HG02678 (cell line): ENCODE results near the gene S100A8.
A peak's percentile ranks its signal among the peaks of the same experiment; 100 is the strongest.

Experiments
- ATAC-seq: cut with Tn5 transposase; IDR thresholded peaks from one replicate; pipeline ENCODE4 v1.9.1; 2021; ENCODE audit warnings: mild to moderate bottlenecking, moderate library complexity; ENCODE audit not compliant: unreplicated experiment

The S100A8 gene

DNA sequence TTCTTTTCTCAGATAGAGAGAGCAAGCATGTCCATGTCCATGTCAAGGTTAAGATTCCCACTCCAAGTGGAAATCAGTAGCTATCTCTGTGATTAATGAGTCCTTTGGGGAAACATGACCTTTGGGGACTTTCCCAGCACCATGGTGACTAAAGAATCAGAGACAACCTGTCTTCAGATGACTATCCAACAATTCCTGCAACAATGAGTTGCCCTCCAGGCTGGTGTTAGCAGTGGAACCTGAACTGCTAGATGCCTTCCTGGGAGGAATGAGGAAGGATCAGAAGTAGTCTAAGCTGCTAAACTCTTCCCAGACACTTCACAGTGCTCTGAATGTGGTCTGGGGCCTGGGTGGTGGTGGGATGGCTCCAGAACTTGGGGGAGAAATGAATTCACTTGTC lies 26.7 kb downstream of the S100A8 start:
- no peak for ATAC-seq

DNA sequence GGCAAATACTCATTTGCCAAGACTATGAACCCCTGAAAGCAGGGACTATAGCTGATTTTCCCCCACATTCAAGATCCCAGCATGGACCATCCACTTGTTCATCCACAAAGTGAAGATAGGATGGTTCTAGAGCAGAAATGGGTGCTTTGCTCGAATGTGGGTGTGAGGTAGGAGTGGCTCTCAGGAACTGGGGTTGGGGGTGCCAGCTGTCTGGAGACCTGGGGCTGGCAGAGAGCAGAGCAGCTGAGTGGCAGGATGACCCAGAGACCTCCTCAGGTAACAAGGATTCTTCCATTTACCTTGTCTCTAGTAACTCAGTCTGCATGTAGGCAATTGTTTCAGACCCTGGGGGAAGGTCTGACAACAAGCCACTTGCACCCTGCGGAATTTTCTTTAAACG lies 27.2 kb downstream of the S100A8 start:
- ATAC-seq = no peak

DNA sequence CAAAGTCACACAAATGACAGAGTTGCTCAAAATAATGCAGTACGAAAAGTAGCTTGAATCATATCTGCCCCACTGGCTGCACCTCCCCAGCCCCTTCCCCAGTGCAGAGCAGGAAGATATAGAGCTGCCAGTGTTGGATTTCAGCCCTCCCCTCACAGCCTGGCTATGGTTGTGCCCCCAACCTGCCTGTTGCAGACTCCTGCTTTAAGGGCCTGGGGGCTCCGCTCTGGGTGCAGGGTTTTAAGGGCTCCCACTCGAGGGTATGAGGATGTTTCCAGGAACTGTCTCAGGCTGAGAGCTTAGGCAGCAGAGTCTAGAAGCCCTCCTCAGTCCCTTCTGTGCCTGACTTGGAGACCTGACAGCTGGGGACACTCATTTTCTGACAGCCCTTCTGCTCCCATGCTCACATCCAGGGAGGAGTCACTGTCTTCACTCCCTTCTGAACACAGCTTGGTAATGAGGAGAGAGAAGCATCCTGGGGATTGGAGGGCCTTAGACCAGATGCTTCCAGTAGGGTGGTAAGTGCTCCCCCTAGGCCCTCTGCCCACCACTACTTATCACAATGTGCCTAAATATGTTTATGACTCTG lies 28.6 kb downstream of the S100A8 start:
- no peak for ATAC-seq

DNA sequence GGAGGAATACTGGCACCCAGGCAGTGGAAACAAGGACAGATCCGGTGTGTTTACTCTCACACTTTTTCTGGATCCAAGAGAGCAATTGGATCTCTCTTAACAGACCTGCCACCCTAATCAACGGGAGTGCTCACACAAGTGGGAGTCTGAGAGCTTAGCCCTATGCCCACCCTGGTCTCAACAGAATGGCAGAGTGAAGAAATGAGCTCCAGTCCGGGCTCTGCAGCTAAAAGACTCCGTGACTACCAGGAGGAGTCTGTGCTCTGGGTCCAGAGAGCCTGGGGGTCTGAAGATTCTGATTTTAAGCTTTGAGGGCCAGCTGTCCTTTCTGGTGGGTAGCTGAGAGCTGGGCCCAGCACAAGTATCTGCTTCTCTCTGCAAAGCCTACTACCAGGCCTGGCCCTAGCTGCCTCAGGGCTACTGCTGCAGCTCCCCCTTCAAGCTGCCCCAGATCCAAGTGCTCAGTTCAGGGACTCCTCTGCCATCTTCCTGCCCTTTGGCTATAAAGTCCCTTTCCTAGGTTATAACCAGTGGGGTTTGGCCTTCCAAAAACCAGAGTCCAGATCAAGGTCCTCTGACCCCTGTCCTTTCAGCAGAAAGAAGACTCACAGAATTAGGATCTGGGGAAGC lies 29.3 kb downstream of the S100A8 start:
- no peak for ATAC-seq

DNA sequence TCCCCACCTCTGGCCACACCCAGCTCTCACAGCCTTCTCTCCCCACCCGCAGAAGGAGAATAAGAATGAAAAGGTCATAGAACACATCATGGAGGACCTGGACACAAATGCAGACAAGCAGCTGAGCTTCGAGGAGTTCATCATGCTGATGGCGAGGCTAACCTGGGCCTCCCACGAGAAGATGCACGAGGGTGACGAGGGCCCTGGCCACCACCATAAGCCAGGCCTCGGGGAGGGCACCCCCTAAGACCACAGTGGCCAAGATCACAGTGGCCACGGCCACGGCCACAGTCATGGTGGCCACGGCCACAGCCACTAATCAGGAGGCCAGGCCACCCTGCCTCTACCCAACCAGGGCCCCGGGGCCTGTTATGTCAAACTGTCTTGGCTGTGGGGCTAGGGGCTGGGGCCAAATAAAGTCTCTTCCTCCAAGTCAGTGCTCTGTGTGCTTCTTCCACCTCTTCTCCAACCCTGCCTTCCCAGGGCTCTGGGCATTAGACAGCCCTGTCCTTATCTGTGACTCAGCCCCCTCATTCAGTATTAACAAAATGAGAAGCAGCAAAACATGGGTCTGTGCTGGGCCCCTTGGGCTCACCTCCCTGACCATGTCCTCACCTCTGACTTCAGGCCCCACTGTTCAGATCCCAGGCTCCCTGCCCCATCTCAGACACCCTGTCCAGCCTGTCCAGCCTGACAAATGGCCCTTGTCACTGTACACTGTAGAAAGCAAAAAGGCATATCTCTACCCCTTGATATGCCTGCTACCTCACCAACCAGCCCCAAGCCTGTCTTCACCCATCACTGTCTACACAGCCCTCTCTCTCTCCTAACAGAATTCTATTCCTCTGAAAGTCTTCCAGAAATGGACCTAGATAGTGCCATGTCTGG lies 30.0 kb downstream of the S100A8 start:
- ATAC-seq = no peak

DNA sequence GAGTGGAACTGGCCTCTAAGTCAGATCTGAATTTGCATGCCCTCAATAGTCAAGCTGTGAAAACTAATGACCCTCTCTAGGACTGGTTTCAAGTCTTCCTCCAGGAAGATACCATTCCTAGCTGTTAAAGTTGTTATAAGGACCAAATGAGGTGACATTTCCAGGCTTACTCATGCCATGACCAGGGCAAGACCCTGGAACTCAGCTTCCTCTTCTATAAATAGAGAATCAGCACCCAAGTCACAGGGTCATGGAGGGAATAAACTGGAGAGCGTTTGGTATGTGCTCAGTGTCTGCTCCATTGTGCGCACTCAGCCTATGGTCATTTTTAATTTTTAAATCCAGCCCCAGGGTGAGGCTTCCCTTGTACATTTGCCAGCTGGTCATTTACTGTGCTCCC lies 30.7 kb downstream of the S100A8 start:
- ATAC-seq = no peak

DNA sequence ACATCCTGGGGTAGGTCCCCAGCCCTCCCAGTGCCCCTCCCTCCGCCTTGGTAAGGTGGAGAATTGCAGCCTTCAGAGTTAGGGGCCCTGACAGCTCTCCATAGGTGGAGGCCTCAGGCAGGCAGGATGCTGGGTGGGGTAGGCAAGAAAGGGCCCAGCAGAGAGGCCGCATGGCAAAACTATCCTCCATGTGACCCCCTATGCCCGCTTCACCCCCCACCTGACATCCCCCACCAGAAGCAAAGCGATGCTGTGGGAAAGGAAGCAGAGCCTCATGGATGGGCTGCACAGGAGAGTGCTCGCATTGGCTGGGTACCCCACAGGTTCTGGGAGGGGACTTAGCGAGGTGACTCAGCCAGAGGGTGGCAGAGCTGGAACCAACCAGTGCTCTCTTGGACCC lies 31.6 kb downstream of the S100A8 start:
- ATAC-seq = no peak

DNA sequence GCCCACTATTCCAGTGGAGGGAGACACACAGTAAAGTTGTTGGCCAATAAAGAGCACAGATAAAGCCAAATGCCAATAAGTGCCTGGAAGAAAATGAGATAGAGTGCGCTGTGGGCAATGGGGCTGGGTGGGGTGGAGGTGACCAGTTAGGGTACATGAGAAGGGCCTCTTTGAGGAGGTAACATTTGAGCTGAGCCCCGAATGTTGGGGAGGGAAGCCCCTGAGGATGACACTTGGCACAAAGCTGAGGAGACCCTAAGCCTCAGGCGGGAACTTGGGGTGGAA lies 32.2 kb downstream of the S100A8 start:
- no peak for ATAC-seq

DNA sequence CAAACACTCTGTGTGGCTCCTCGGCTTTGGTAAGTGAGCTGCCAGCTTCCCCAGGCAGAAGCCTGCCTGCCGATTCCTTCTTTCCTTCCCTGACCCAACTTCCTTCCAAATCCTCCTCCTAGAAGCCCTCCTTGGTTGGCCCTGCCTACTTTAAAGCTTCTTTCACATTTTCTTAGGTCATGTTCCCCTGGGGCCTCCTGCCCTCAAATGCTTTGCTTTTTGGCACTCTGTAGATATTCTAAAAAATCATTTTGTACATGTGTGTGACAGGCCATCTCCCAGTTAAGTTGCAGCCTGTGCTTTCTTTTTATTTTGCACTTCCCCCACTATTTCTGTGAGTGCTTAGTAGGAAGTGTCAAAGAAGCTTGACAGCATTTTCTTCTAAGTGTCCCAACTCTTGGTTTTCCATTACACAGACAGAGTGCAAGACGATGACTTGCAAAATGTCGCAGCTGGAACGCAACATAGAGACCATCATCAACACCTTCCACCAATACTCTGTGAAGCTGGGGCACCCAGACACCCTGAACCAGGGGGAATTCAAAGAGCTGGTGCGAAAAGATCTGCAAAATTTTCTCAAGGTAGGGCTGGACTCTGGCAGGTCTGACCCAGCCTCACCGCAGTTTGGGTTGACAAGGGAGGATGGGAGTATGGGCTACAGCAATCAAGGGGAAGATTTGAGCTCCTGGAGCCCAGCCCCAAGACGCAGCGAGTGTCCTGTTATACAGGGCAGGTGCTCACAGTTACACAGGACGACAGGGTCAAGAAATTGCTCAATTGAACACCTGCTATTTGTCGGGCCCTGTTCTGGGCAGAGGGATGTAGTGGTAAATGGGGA lies 32.8 kb downstream of the S100A8 start, which contains the start of gene S100A9:
TSS of gene S100A9 (plus strand) at position 2 of the 838 bp plus-strand sequence. CDS start at position 432, 430 bp downstream.
- ATAC-seq = no peak

DNA sequence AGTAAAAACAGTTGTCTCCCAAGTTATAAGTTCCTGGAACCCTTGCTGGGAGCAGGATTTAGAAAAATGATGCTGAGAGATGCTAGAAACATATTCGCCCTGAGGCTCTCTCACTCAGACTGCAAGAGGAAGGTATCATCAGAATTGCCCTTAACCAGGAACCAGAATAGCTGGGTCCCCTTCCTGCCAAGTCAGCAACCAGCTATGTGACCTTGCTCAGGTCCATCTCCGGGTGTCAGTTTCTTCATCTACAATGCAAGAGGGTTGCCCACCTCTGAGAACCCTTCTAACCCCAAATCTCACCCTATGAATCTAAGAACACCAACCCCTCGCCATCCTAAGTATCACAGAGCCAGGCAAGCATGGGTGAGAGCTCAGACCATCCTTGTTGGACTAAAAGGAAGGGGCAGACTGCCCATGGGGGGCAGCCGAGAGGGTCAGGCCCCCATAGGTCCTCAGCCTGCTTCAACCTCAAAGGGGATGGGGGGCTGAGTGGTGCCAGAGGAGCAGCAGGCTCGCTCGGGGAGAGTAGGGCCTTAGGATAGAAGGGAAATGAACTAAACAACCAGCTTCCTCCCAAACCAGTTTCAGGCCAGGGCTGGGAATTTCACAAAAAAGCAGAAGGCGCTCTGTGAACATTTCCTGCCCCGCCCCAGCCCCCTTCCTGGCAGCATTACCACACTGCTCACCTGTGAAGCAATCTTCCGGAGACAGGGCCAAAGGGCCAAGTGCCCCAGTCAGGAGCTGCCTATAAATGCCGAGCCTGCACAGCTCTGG lies 33.6 kb downstream of the S100A8 start:
- ATAC-seq = no peak

DNA sequence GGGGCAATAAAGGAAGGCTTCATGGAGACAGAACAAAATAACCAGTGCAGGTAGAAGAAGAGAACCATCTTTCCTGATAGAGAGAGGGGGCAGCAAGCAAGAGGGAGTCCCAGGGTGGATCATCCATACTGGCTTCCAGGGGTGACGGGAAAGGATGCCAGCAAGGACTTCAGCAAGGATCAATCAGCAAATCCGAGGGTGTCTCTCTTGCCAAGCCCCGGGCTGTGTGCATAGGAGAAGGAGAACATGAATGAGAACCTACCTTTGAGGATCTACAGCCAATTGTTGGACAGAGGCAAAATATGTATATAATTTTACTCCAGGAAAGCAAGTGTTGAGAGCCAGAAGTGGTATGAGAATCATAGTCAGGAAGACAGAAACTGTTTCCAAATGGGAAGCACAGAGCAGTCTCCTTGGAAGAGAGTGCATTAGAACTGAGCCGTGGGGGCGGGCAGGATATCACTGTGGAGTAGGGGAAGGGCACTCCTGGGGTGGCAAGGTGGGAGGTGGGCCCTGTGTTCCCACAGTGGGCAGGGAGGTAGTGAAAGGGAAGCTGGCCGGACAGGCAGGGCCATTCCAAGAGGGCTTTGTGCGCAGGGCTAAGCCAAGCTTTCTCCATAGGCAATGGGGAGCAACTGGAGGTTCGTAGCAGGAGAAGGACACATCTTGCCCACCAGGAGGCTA lies 34.3 kb downstream of the S100A8 start:
- ATAC-seq = no peak

DNA sequence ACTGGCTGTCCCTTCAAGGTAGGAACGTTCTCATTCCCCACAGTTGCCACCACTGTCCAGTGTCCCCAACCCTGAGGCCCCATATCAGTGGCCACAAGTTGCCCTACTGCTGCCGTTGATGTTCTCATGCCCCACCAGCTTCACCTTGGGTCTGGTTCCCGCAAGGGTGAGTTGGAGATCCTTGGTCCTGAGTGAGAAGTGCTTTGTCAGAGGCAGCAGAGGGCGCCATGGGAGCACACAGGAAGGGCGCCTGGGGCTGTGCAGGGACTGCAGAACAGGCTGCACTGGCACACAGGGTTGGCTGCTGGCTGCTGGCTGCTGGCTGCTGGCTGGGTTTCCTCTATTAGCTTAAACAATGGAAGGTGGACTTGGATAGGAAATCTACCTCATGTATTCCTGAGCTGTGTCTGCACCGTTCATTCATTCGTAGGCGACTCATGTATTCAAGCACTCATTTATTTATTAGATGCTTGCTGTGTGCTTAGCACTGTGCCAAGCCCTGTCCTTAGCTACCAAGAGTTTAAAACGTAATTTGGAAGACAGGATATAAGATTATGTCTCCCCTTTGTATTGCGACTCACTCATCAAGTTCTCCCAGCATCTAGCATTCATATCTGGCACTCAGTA lies 35.3 kb downstream of the S100A8 start:
- peak; percentile 47 for ATAC-seq

DNA sequence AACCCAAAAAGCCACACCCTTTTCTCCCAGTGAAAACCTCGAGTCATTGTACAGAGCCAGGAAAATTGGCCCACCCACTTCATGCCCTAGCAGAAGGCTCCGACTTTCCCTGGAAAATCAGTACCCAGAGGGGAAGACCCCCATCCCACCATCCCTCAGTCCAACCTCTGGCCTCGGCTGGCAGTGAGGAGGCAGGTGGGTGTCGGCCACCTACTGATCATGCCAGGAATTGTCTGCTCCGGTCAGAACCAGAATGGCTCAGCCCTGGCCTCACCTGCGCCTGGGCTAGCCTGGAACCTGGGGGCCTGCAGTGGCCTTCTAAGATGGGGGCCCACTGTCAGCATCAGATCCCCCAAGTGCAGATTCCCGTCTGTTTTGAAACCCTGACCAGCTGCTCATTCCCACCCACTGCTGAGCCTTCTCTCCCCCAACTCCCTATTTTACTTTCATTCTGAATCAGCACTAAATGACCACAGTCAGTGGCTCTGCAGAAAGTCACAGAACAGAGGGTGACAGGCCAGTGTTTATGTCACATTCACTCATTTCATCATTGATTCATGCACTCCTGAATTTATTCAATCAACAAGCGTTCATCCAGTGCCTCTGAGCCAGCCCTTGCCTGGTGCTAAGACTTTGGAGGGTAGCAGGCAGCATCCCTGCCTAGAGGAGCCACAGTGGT lies 36.2 kb downstream of the S100A8 start:
- ATAC-seq = no peak

DNA sequence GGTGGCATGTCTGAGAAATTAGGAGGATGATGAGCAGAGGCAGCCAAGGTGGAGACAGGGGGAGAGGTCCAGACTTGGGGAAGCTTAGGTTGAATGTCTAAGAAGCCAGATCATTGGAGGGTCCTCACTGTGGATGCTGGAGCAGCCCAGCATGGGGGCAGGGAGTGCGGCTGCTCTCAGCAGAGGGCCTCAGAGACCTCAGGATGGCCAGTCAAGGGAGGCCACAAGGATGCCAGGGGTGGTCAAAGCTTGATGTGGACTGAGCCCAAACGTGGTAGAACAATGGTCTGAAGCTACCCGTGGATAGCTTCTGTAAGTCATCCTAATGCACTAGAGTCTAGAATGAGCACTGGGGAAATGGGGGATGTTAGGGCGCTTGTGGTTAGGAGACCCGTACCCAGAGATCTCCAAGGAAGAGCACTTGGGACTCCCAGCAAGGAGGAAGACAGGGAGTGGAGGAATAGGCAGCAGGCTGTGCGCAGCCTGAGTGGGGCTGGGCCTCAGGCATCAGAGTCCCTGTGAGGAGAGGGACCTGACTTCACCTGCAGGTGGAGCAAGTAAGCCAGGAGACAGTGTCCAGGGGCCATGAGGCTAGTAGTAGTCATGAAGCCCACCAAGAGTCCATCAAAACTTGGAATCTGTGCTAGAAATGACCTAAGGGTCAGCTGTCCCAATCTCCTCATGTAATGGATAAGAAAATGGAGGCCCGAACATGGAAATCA lies 37.5 kb downstream of the S100A8 start:
- no peak for ATAC-seq

DNA sequence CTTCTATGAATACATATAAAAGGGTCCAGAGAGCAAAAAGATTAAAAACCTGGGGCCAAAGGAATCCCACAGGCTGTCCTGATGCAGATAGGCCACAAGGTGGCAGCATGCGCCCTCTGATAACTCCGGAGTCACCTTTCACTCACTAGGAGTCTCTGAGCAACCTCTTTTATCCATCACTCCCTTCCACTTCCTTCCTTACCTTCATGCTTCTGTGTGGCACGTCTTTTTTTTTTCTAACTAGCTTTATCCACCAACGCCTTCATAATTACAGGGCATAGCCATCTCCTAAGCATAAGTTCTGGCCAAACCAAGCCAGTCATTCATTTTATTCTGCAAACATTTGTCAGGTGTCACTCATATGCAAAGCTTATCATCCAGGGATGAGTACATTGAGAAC lies 38.4 kb downstream of the S100A8 start:
- peak; percentile 52 for ATAC-seq

DNA sequence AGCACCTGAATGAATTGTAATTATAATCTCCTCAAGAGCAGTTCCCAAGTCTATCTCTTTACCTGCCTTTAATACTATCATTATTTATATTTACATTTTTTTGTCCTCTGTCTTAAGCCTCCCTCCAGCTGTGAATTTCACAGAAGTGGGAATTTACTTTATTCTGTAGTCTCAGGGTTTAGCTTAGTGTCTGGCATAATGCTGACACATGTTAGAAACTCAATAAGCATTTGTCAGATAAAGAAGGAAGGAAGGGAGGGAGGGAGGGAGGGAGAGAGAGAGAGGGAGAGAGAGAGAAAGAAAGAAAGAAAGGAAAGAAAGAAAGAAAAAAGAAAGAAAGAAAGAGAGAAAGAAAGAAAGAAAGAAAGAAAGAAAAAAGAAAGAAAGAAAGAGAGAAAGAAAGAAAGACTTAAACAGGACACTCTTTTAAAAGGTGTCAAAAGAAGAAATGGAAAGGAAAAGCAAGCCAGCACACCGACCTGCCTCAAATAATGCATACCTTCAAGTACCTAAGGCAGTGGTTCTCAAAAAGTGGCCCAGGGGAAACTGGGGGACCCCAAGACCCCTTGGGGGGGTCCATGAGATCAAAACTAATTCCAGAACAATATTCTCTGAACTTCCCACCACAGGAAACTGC lies 40.4 kb downstream of the S100A8 start:
- ATAC-seq = no peak

DNA sequence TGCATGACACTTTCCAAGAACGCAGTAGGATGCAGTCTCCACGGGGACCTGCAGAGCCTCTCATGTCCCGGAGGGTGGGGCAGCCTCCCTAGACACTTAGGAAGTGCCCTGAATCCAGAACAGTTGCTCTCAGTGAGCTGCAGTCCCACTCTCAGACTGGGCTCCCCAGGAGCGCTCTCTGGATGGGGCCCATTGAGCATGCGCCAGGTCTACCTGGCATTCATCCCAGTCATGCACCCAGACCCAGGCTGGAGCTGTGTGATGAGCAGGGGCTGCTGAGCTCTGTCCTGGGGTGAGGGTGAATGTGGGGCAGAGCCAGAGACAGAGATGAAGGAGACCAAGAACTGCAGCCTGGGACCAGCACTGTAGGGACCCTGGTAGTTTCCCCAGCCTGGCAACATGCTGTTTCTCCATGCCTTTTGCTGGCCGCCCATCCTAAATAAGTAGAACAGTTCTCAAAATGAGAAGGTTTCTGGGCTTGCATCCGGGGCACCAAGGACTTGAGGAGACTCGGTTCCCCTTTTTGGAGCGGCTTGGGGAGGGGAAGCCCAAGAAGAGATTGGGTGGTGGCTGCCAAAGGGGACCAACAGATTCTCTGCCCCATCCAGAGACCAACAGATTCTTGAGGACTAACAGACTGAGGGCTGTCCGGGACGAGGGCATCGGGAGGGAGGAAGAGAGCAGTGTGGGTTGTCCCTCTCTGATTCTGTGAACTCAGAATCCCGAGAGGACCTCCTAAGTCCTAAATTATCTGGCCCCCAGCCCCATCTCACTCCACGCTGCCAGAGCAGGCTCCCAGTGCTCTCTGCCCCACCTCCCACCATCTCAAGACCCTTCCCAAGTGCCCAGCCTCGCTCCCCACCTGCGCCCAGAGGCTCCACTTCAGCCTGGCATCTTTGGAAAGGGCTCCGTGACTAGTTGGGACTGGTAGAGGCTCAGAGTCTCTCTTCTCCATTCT lies 41.2 kb downstream of the S100A8 start:
- ATAC-seq = no peak
